Eye (tissue), 1 donor: ENCODE measurements around the gene GAB1.

ENCODE experiments used
- DNase-seq: peaks from one replicate; pipeline ENCODE4 v3.0.0-alpha.2; 2015

The GAB1 gene

GRCh38 chr4:143512978-143513313, 176.3 kb downstream of the GAB1 start:
- no peak for DNase-seq

DNA sequence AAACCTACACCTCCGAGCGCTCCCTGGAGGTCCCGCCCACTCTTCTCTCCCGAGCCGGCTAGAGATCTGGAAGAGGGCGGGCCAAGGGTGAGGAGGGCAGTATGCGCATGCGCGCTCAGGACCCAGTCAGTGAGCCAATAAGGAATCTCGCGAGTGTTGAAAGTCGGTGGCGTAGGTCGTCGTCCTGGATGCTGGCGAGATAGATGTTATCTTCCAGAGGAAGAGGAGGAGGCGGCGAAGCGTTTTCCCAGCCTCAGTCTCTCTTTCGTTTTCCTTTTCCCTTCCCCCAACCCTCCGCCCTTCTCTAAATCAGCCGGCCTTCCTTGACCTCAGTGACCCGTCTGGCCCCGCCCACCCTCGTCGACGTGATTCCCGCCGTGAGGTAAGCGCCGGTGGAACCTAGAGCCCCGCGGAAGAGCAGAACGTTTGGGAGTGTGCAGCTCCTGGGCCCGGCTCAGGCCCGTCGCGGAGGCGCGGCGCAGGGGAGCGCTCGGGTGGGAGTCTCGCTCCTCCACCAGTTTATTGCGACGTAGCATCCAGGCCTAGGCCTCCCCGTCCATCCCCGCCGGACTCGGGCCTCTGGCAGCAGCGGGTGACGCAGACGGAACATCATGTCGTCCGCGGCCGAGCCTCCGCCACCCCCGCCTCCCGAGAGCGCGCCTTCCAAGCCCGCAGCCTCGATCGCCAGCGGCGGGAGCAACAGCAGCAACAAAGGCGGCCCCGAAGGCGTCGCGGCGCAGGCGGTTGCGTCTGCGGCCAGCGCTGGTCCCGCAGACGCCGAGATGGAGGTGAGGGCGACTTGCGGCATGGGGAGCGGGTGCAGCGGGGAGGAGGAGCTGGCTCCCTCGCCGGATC, 176.9 kb downstream of the GAB1 start, which contains the start of gene SMARCA5:
Gene SMARCA5, plus strand, starts transcription at position 389 of the 855 bp plus-strand sequence. Its CDS starts 223 bp downstream, at position 612.
- DNase-seq = peak; percentile 99

DNA sequence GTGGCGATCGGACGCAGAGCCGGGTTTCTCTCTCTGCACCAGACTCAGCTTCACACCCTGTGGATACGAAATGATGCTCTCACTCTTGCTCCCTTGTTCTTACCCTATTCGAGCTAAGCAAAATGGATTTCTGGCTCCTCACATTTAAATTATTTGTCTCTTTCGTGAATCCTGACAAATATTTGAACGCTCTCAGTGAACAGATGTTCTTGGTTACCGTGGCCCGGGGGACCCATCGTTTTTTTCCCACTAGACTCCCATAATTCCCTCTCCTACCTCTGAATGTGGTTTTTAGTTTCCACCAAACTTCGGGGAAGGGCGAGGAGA, 177.5 kb downstream of the GAB1 start:
- DNase-seq = peak; percentile 88

DNA sequence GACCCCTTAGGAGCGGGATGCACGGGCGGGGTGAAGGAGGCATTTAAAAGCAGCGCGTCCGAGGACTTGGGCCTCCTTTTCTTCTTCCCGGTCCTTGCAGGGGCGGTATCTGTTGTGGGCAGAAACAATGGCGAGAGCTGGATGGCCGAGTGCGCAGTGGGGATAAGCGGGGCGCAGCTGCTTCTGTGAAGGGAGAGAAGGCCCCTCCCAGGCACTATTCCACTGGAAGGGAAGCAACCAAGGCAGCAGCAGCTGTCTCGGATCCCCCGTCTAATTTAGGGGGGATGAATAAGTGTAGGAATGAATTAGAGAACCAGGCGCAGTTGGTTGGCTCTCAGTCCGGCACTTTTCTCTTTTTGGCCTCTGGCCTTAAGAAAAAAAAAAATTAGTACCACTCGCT, 177.8 kb downstream of the GAB1 start:
- peak; percentile 92 for DNase-seq

GRCh38 chr4:143514901-143515300, 178.2 kb downstream of the GAB1 start:
- no peak for DNase-seq

GRCh38 chr4:143515905-143516304, 179.2 kb downstream of the GAB1 start:
- DNase-seq = no peak

DNA sequence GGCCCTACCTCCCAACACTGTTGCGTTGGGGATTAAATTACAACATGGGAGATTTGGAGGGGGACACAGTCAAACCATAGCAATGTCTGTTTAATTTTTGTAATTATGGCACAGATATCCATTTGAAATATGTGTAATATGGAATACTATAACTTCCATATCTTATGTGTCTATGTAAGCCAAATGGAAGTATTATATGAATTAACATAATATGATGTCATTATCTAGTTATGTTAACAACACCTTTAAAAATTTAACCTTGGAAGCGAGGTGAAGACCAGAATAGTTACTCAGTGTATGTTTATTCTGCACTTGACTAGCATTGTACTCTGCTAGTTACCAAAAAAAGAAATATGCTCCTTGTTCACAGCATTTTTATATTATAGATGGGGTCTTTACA, 181.1 kb downstream of the GAB1 start:
- no peak for DNase-seq
